Tibial nerve (tissue), 4 donors: ENCODE results near the gene CS. TPM values are rescaled to one million over a fixed set of nuclear protein-coding genes. Genes with fewer than 3 reads are reported as not detected.

Source experiments
- DNase-seq, 2 donors: peaks; one replicate each; pipeline ENCODE4 v3.0.0-alpha.2; 2019; ENCODE audit warnings: low spot score in 2 of 2
- H3K27ac ChIP-seq, 4 donors: fragments of 200-600 bp; sonication (generic) in 3 of 4; one replicate each; pipeline ENCODE4 v1.5.1; 2017 to 2019; ENCODE audit warnings: mild to moderate bottlenecking in 1 of 4
- H3K27me3 ChIP-seq, 2 donors: fragments of 200-600 bp; sonication (generic) in 1 of 2; one replicate each; pipeline versions ENCODE4 v1.5.1 to v1.6.0; 2017 to 2019
- H3K36me3 ChIP-seq, 3 donors: fragments of 200-600 bp; sonication (generic); one replicate each; pipeline ENCODE4 v1.5.1; 2018 to 2019
- H3K4me1 ChIP-seq, 4 donors: fragments of 200-600 bp; sonication (generic) in 3 of 4; one replicate each; pipeline ENCODE4 v1.5.1; 2017 to 2019
- H3K4me3 ChIP-seq, 4 donors: fragments of 200-600 bp; sonication (generic) in 3 of 4; one replicate each; pipeline ENCODE4 v1.5.1; 2017 to 2019; ENCODE audit warnings: mild to moderate bottlenecking in 1 of 4, moderate library complexity in 1 of 4
- H3K9me3 ChIP-seq, 4 donors: fragments of 200-600 bp; sonication (generic) in 3 of 4; one replicate each; pipeline ENCODE4 v1.5.1; 2017 to 2019
- CTCF ChIP-seq, 5 experiments: fragments of 200-600 bp in 3 of 5; fragments of 450-650 bp in 2 of 5; sonication (generic) in 3 of 5; IDR thresholded peaks; one replicate each; pipeline ENCODE4 v1.5.1; 2016 to 2019; ENCODE audit warnings: antibody characterized with exemption in 5 of 5, mild to moderate bottlenecking in 3 of 5, moderate library complexity in 2 of 5
- EP300 ChIP-seq, 2 donors: sonication (generic); formaldehyde crosslinking; IDR thresholded peaks; one replicate each; pipeline ENCODE4 v1.6.1; 2017; ENCODE audit warnings: antibody characterized with exemption in 2 of 2, mild to moderate bottlenecking in 1 of 2
- POLR2A ChIP-seq, 2 donors: fragments of 450-650 bp; IDR thresholded peaks; one replicate each; pipeline ENCODE4 v1.6.1; 2017; ENCODE audit warnings: antibody characterized with exemption in 2 of 2, mild to moderate bottlenecking in 2 of 2, moderate library complexity in 2 of 2
- WGBS, 2 donors: methylation state at CpG; one replicate each; pipeline ENCODE4 v1.1.5; 2018; 5-methylcytosine and 5-hydroxymethylcytosine counted together
- total RNA-seq, 4 donors: library from RNA; depleted of rRNA; stranded (reverse); fragments of >200 nt; gene quantifications; one replicate each; pipeline ENCODE4 v1.1.0, GENCODE V29; 2016

Gene CS
- total RNA-seq, 4 donors from 2014 or later: 63.7 to 112 (median 84.2) TPM

- no peaks in the 10 kb centered on the region for H3K9me3 ChIP-seq
- DNase-seq: no peak
- peak overlapping the region; percentile 84 to 96 (median 92) for H3K27ac ChIP-seq
- WGBS, 2 donors: 6 to 10% methylated on average over 6 of the region's 6 CpGs
- H3K36me3 ChIP-seq: peaks cover 0 to under 1% (median 0%) of the 10 kb centered on the region in 3 donors
- TF ChIP-seq EP300 (IDR thresholded peaks at IDR 0.05) (no peak), CTCF (IDR thresholded peaks at IDR 0.05) (no peak), POLR2A (IDR thresholded peaks at IDR 0.05) (no peak)
- no peaks in the 10 kb centered on the region for H3K27me3 ChIP-seq
- H3K4me1 ChIP-seq: peaks cover 0 to 17% (median 10%) of the 10 kb centered on the region in 4 donors
- peak overlapping the region; percentile 46 to 63 (median 52) for H3K4me3 ChIP-seq
These were observed 34.3 kb upstream of the CS start for GRCh38 chr12:56334490-56334793.

GRCh38 chr12:56333679-56334489 is 33.8 kb upstream of the CS start, which contains the start of gene PAN2:
PAN2 (minus strand) TSS chr12:56334000; CDS start chr12:56333094, 906 bp downstream.
- peak; percentile 95 for DNase-seq
- WGBS, 2 donors: 0% methylated on average over 45 of the region's 45 CpGs
- Histone ChIP-seq H3K4me3 (peak within 1 kb of the TSS; percentile 46 to 63 (median 52)), H3K9me3 (no peaks in the 10 kb centered on the region), H3K27me3 (no peaks in the 10 kb centered on the region), H3K27ac (peak within 1 kb of the TSS; percentile 84 to 96 (median 92)), H3K36me3 (peaks cover 0 to 4% (median 0%) of the 10 kb centered on the region in 3 donors), H3K4me1 (peaks cover 0 to 17% (median 10%) of the 10 kb centered on the region in 4 donors)
- TF ChIP-seq EP300 (IDR thresholded peaks at IDR 0.05) (peak; percentile 85 to 96), POLR2A (IDR thresholded peaks at IDR 0.05) (peak; percentile 73 to 75), CTCF (IDR thresholded peaks at IDR 0.05) (peak; percentile 48 to 78 (median 62))

- peak overlapping the region; percentile 84 to 96 (median 92) for H3K27ac ChIP-seq
- peaks cover 0 to 17% (median 10%) of the 10 kb centered on the region in 4 donors for H3K4me1 ChIP-seq
- no peak for DNase-seq
- TF ChIP-seq CTCF (IDR thresholded peaks at IDR 0.05) (no peak), EP300 (IDR thresholded peaks at IDR 0.05) (no peak), POLR2A (IDR thresholded peaks at IDR 0.05) (no peak)
- no peaks in the 10 kb centered on the region for H3K9me3 ChIP-seq
- peak overlapping the region; percentile 46 to 63 (median 52) for H3K4me3 ChIP-seq
- no peaks in the 10 kb centered on the region for H3K27me3 ChIP-seq
- peaks cover 0 to 9% (median 0%) of the 10 kb centered on the region in 3 donors for H3K36me3 ChIP-seq
- 28 to 35% methylated on average over 8 of the region's 8 CpGs for WGBS, 2 donors
These were observed 33.1 kb upstream of the CS start for GRCh38 chr12:56333197-56333678.

- Histone ChIP-seq H3K4me3 (peak overlapping the region; percentile 46 to 63 (median 52)), H3K27ac (peak overlapping the region; percentile 84 to 96 (median 92)), H3K9me3 (no peaks in the 10 kb centered on the region), H3K4me1 (peaks cover 0 to 17% (median 10%) of the 10 kb centered on the region in 4 donors), H3K27me3 (no peaks in the 10 kb centered on the region), H3K36me3 (peaks cover 0 to 15% (median 5%) of the 10 kb centered on the region in 3 donors)
- no peak for TF ChIP-seq POLR2A (IDR thresholded peaks at IDR 0.05)
- no peak for TF ChIP-seq CTCF (IDR thresholded peaks at IDR 0.05)
- TF ChIP-seq EP300 (IDR thresholded peaks at IDR 0.05): no peak
- 91 to 95% methylated on average over 11 of the region's 11 CpGs for WGBS, 2 donors
- DNase-seq: no peak
These were observed 32.5 kb upstream of the CS start for GRCh38 chr12:56332512-56333196.
